ENCODE results near the gene PCMTD2.
"Not testable (repeated sequence)": the region's sequence is repeated elsewhere in the genome, so short reads cannot be mapped to it uniquely, and the experiment has no call there.

PCMTD2 gene

DNA sequence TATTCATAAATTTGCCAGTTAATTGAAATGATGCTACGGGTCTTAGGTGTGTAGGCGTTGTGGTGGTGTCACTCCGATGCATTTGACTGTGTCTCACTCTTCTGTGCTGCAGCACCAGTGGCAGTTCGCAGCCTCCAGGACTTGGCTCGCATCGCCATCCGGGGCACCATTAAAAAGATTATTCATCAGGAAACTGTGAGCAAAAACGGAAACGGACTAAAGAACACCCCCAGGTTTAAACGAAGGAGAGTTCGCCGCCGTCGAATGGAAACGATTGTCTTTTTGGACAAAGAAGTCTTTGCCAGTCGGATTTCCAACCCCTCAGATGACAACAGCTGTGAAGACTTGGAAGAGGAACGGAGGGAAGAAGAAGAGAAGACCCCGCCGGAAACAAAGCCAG is 17.6 kb downstream of the PCMTD2 start:
- no peaks in the 10 kb centered on the region for H3K27me3 ChIP-seq (ENCODE audit: control insufficient read depth in 2 of 2, insufficient read depth in 2 of 2, low read length in 2 of 2)
- H3K36me3 ChIP-seq (ENCODE audit: control insufficient read depth in 2 of 2, insufficient read depth in 2 of 2, low read length in 2 of 2), result peaks cover 5 to 15% of the 10 kb centered on the region in 2 donors
- H3K4me3 ChIP-seq (ENCODE audit: low read length in 2 of 2), result no peak overlapping the region
- no peaks in the 10 kb centered on the region for H3K4me1 ChIP-seq (ENCODE audit: control insufficient read depth in 2 of 2, insufficient read depth in 2 of 2, low read length in 2 of 2)
- H3K9me3 ChIP-seq (ENCODE audit: control insufficient read depth in 2 of 2, low read length in 2 of 2), result no peaks in the 10 kb centered on the region
- no peak overlapping the region for H3K9ac ChIP-seq (ENCODE audit: low read depth in 1 of 2, low read length in 2 of 2)
- H3K27ac ChIP-seq (ENCODE audit: low read depth in 2 of 2, low read length in 2 of 2), result no peak overlapping the region

DNA sequence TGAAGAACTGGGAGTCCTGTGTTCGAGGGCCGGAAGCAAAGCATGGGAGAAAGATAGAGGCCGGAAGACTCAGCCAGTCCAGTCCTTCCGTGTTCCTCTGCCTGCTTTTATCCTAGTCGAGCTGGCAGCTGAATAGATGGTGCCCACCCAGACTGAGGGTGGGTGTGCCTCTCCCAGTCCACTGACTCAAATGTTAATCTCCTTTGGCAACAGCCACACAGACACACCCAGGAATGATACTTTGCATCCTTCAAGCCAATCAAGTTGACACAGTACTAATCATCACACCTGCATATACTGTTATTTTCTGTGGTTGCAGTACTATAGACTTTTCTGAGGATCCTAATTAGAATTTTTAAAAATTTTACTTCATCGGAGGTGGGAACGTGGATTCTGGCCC is 21.3 kb downstream of the PCMTD2 start:
- H3K9ac ChIP-seq (ENCODE audit: low read depth in 1 of 2, low read length in 2 of 2), result no peak overlapping the region
- H3K9me3 ChIP-seq (ENCODE audit: control insufficient read depth in 2 of 2, low read length in 2 of 2), result no peaks in the 10 kb centered on the region
- peaks cover 0 to 11% of the 10 kb centered on the region in 2 donors for H3K36me3 ChIP-seq (ENCODE audit: control insufficient read depth in 2 of 2, insufficient read depth in 2 of 2, low read length in 2 of 2)
- H3K27me3 ChIP-seq (ENCODE audit: control insufficient read depth in 2 of 2, insufficient read depth in 2 of 2, low read length in 2 of 2), result no peaks in the 10 kb centered on the region
- no peaks in the 10 kb centered on the region for H3K4me1 ChIP-seq (ENCODE audit: control insufficient read depth in 2 of 2, insufficient read depth in 2 of 2, low read length in 2 of 2)
- H3K4me3 ChIP-seq (ENCODE audit: low read length in 2 of 2), result no peak overlapping the region
- H3K27ac ChIP-seq (ENCODE audit: low read depth in 2 of 2, low read length in 2 of 2), result no peak overlapping the region

DNA sequence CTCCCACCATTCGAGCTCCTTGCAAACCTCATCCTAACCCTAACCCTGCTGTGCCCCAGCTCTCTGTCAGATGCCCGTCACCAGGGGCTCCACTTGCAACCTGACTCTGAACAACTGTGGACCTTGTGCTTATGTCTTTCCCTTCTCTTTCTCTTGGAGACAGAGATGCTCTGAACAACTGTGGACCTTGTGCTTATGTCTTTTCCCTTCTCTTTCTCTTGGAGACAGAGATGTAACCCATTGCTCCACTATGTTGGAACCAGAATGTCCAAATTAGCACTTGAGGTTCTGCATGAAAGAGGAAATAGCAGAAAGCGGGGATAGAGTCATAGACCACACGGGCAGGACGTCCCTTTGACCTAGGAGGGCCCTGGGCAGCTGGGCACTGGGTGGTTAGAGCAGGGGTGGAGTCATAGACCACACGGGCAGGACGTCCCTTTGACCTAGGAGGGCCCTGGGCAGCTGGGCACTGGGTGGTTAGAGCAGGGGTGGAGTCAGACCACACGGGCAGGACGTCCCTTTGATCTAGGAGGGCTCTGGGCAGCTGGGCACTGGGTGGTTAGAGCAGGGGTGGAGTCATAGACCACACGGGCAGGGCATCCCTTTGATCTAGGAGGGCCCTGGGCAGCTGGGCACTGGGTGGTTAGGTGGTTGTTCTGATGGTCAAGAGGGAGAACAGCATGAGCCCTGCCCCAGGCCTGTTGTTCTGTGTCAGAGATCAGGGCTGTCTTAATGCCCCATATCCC is 22.2 kb downstream of the PCMTD2 start:
- H3K27me3 ChIP-seq (ENCODE audit: control insufficient read depth in 2 of 2, insufficient read depth in 2 of 2, low read length in 2 of 2), result no peaks in the 10 kb centered on the region
- H3K36me3 ChIP-seq (ENCODE audit: control insufficient read depth in 2 of 2, insufficient read depth in 2 of 2, low read length in 2 of 2), result peaks cover 0 to 10% of the 10 kb centered on the region in 2 donors
- H3K9me3 ChIP-seq (ENCODE audit: control insufficient read depth in 2 of 2, low read length in 2 of 2), result no peaks in the 10 kb centered on the region
- H3K27ac ChIP-seq (ENCODE audit: low read depth in 2 of 2, low read length in 2 of 2), result no peak overlapping the region
- H3K4me1 ChIP-seq (ENCODE audit: control insufficient read depth in 2 of 2, insufficient read depth in 2 of 2, low read length in 2 of 2), result no peaks in the 10 kb centered on the region
- no peak overlapping the region for H3K4me3 ChIP-seq (ENCODE audit: low read length in 2 of 2)
- no peak overlapping the region for H3K9ac ChIP-seq (ENCODE audit: low read depth in 1 of 2, low read length in 2 of 2)

DNA sequence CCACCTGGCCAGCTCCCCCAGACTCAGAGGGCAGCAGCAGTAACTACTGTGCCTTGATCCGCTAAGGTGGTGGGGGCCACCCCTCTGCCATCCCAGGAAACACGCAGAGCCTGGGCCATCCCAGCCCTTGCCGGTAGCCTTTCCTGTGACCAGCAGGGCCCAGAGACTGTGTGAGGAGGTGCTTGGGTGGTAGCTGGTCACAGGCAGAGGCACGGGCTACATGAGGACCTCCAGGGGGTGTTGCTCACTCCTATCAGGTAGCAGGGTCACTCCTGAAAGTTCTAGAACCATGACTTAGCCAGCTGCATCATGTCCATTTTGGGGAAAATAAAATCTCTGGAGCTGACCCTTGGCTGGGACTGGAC is 22.8 kb downstream of the PCMTD2 start:
- Histone ChIP-seq H3K36me3 (ENCODE audit: control insufficient read depth in 2 of 2, insufficient read depth in 2 of 2, low read length in 2 of 2) (peaks cover 0 to 10% of the 10 kb centered on the region in 2 donors), H3K4me1 (ENCODE audit: control insufficient read depth in 2 of 2, insufficient read depth in 2 of 2, low read length in 2 of 2) (no peaks in the 10 kb centered on the region), H3K9ac (ENCODE audit: low read depth in 1 of 2, low read length in 2 of 2) (no peak overlapping the region), H3K4me3 (ENCODE audit: low read length in 2 of 2) (no peak overlapping the region), H3K9me3 (ENCODE audit: control insufficient read depth in 2 of 2, low read length in 2 of 2) (no peaks in the 10 kb centered on the region), H3K27me3 (ENCODE audit: control insufficient read depth in 2 of 2, insufficient read depth in 2 of 2, low read length in 2 of 2) (no peaks in the 10 kb centered on the region), H3K27ac (ENCODE audit: low read depth in 2 of 2, low read length in 2 of 2) (no peak overlapping the region)

DNA sequence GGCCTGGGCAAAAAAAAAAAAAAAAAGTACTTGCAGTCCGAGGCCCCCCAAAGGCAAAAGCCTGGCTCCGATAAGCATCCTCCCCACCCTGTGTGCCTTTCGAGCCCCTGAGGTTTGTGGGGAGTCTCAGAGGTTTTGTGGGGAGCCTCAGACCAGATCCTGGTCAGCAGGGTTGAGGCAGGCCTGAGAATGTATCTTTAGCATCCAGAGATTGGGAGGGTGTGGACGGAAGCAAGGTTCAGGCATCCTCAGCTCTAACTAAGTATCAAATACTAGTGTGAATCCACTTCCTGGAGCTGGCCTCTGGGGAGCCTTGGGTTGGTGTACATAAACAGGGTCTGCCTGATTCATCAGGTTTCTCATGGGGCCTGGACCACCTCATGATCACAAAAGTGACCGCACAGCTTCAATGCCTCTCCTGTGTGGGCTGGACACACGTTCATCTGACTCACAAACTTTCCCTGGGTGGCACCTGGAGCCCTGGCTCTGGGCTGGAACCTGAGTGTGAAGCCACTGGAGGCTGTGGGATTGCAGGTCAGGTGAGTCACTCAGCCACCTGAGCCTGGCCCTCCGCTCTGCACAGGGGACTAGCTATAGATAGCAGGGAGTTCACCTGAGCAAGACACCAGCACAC is 24.4 kb downstream of the PCMTD2 start:
- no peak overlapping the region for H3K4me3 ChIP-seq (ENCODE audit: low read length in 2 of 2)
- H3K27me3 ChIP-seq (ENCODE audit: control insufficient read depth in 2 of 2, insufficient read depth in 2 of 2, low read length in 2 of 2), result no peaks in the 10 kb centered on the region
- H3K4me1 ChIP-seq (ENCODE audit: control insufficient read depth in 2 of 2, insufficient read depth in 2 of 2, low read length in 2 of 2), result no peaks in the 10 kb centered on the region
- no peak overlapping the region for H3K9ac ChIP-seq (ENCODE audit: low read depth in 1 of 2, low read length in 2 of 2)
- no peaks in the 10 kb centered on the region for H3K36me3 ChIP-seq (ENCODE audit: control insufficient read depth in 2 of 2, insufficient read depth in 2 of 2, low read length in 2 of 2)
- H3K9me3 ChIP-seq (ENCODE audit: control insufficient read depth in 2 of 2, low read length in 2 of 2), result no peaks in the 10 kb centered on the region
- no peak overlapping the region for H3K27ac ChIP-seq (ENCODE audit: low read depth in 2 of 2, low read length in 2 of 2)

DNA sequence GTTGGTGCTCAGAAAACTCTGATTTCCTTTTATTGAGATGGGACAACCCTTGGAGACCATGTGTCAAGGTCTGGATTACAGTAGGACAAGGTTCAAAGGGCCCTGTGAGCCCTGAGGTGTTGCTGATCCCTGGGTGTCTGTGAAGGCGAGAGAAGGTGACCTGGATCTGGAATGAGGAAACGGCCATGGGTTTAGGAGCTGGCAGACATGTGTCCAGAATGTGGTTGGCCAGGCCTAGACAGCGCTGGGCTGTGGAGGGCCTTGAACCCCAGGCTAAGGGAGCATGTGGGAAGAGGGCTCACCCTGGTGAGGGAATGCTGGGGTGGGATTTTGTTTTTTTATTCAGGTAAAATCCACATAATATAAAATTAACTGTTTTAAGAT is 24.9 kb downstream of the PCMTD2 start:
- Histone ChIP-seq H3K4me3 (ENCODE audit: low read length in 2 of 2) (no peak overlapping the region), H3K9ac (ENCODE audit: low read depth in 1 of 2, low read length in 2 of 2) (no peak overlapping the region), H3K9me3 (ENCODE audit: control insufficient read depth in 2 of 2, low read length in 2 of 2) (no peaks in the 10 kb centered on the region), H3K27ac (ENCODE audit: low read depth in 2 of 2, low read length in 2 of 2) (no peak overlapping the region), H3K27me3 (ENCODE audit: control insufficient read depth in 2 of 2, insufficient read depth in 2 of 2, low read length in 2 of 2) (no peaks in the 10 kb centered on the region), H3K36me3 (ENCODE audit: control insufficient read depth in 2 of 2, insufficient read depth in 2 of 2, low read length in 2 of 2) (no peaks in the 10 kb centered on the region), H3K4me1 (ENCODE audit: control insufficient read depth in 2 of 2, insufficient read depth in 2 of 2, low read length in 2 of 2) (no peaks in the 10 kb centered on the region)

DNA sequence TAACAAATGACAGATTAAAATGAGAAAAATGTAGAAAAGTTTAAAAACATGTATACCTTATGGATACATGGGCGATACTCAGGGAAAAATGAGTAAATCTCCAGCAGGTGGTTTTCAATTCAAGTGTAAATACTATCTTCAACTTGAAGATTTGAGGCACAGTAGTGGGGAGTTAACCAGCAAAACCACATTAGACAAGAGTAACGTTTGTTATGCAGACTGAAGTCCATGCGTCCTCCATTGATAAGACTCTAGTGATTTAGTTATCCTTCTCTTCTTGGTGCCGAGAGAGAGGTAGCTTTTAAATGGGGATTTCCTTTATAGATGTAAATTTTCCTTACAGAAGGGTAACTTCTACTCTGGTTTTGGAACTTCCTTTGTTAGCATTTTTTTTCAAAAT is 28.1 kb downstream of the PCMTD2 start:
- H3K27me3 ChIP-seq (ENCODE audit: control insufficient read depth in 2 of 2, insufficient read depth in 2 of 2, low read length in 2 of 2), result no peaks in the 10 kb centered on the region
- no peaks in the 10 kb centered on the region for H3K36me3 ChIP-seq (ENCODE audit: control insufficient read depth in 2 of 2, insufficient read depth in 2 of 2, low read length in 2 of 2)
- H3K9ac ChIP-seq (ENCODE audit: low read depth in 1 of 2, low read length in 2 of 2), result no peak overlapping the region
- H3K4me3 ChIP-seq (ENCODE audit: low read length in 2 of 2), result no peak overlapping the region
- no peaks in the 10 kb centered on the region for H3K9me3 ChIP-seq (ENCODE audit: control insufficient read depth in 2 of 2, low read length in 2 of 2)
- H3K4me1 ChIP-seq (ENCODE audit: control insufficient read depth in 2 of 2, insufficient read depth in 2 of 2, low read length in 2 of 2), result no peaks in the 10 kb centered on the region
- no peak overlapping the region for H3K27ac ChIP-seq (ENCODE audit: low read depth in 2 of 2, low read length in 2 of 2)

DNA sequence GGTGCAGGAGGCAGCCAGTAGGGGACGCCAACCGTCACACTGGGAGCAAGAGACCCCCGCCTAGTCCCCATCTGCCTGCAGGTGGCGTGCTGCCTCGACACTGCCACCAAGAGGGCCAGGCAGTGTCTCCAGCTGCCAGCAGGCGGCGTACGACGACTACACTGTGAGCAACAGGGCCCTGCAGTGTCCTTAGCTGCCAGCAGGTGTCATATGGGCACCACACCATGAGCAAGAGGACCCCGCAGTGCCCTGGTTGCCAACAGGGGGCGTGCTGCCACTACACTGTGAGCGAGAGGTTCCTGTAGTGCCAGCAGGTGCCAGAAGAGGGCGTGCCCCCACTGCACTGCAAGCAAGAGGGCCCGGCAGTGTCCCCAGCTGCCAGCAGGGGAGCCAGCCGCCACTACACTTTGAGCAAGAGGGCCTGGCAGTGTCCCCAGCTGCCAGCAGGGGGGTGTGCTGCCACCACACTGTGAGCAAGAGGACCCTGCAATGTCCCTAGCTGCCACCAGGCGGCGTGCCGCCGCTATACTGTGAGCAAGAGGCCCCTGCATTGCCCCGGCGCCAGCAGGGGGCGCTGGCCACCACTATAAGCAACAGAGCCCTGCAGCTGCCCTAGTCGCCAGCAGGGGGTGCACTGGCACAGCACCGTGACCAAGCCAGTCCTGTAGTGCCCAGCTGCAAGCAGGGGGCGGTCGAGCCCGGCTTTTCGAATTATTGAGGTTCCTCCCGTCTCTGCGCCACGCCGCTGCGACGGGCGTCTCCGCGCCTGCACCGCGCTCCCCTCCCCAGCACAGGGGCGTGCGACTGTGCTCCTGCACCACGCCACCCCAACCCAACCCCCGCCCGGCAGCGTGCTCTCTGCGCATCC is 30.3 kb downstream of the PCMTD2 start:
- H3K4me1 ChIP-seq (ENCODE audit: control insufficient read depth in 2 of 2, insufficient read depth in 2 of 2, low read length in 2 of 2); H3K9ac ChIP-seq (ENCODE audit: low read depth in 1 of 2, low read length in 2 of 2); H3K9me3 ChIP-seq (ENCODE audit: control insufficient read depth in 2 of 2, low read length in 2 of 2); H3K27ac ChIP-seq (ENCODE audit: low read depth in 2 of 2, low read length in 2 of 2); H3K4me3 ChIP-seq (ENCODE audit: low read length in 2 of 2); H3K36me3 ChIP-seq (ENCODE audit: control insufficient read depth in 2 of 2, insufficient read depth in 2 of 2, low read length in 2 of 2); H3K27me3 ChIP-seq (ENCODE audit: control insufficient read depth in 2 of 2, insufficient read depth in 2 of 2, low read length in 2 of 2): not testable (repeated sequence)

DNA sequence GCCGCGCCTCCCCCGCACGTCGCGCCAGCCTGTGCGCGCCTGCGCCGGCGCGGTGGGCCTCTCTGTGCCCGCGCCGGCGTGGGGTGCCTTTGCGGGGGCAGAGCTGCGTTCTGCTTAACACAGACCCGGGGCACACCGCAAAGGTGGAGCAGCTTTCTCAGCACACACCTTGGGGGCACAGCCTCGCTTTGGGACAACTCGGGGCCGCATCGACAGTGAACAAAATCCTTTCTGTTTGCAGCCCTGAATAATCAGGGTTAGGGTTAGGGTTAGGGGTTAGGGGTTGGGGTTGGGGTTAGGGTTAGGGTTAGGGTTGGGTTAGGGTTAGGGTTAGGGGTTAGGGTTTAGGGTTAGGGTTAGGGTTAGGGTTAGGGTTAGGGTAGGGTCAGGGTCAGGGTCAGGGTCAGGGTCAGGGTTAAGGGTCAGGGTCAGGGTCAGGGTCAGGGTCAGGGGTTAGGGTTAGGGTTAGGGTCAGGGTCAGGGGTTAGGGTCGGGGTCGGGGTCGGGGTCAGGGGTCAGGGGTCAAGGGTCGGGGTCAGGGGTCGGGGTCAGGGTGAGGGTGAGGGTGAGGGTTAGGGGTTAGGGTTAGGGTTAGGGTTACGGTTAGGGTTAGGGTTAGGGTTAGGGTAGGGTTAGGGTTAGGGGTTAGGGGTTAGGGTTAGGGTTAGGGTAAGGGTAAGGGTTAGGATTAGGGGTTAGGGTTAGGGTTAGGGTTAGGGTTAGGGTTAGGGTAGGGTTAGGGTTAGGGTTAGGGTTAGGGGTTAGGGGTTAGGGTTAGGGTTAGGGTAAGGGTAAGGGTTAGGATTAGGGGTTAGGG is 31.1 kb downstream of the PCMTD2 start:
- H3K9ac ChIP-seq (ENCODE audit: low read depth in 1 of 2, low read length in 2 of 2), result not testable (repeated sequence)

DNA sequence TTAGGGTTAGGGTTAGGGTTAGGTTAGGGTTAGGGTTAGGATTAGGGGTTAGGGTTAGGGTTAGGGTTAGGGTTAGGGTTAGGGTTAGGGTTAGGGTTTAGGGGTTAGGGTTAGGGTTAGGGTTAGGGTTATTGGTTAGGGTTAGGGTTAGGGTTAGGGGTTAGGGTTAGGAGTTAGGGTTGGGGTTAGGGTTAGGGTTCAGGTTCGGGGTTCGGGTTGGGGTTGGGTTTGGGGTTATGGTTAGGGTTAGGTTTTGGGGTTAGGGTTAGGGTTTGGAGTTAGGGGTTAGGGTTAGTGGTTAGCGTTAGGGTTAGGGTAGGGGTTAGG is 31.7 kb downstream of the PCMTD2 start:
- not testable (repeated sequence) for H3K4me1 ChIP-seq (ENCODE audit: control insufficient read depth in 2 of 2, insufficient read depth in 2 of 2, low read length in 2 of 2); H3K36me3 ChIP-seq (ENCODE audit: control insufficient read depth in 2 of 2, insufficient read depth in 2 of 2, low read length in 2 of 2); H3K9ac ChIP-seq (ENCODE audit: low read depth in 1 of 2, low read length in 2 of 2); H3K27me3 ChIP-seq (ENCODE audit: control insufficient read depth in 2 of 2, insufficient read depth in 2 of 2, low read length in 2 of 2); H3K4me3 ChIP-seq (ENCODE audit: low read length in 2 of 2); H3K27ac ChIP-seq (ENCODE audit: low read depth in 2 of 2, low read length in 2 of 2); H3K9me3 ChIP-seq (ENCODE audit: control insufficient read depth in 2 of 2, low read length in 2 of 2)

More for the DNA sequence above, 31.1 kb downstream of the PCMTD2 start:
- not testable (repeated sequence) for H3K27ac ChIP-seq (ENCODE audit: low read depth in 2 of 2, low read length in 2 of 2); H3K27me3 ChIP-seq (ENCODE audit: control insufficient read depth in 2 of 2, insufficient read depth in 2 of 2, low read length in 2 of 2); H3K9me3 ChIP-seq (ENCODE audit: control insufficient read depth in 2 of 2, low read length in 2 of 2); H3K4me3 ChIP-seq (ENCODE audit: low read length in 2 of 2); H3K36me3 ChIP-seq (ENCODE audit: control insufficient read depth in 2 of 2, insufficient read depth in 2 of 2, low read length in 2 of 2); H3K4me1 ChIP-seq (ENCODE audit: control insufficient read depth in 2 of 2, insufficient read depth in 2 of 2, low read length in 2 of 2)

Measured in mucosa of rectum (tissue), 2 donors.